GM06990 (cell line): Measurements from ENCODE around the gene DLG2.

ENCODE experiments used
- DNase-seq: peaks from one replicate; pipeline ENCODE4 v3.0.0-alpha.2; 2011; ENCODE audit not compliant: insufficient read length; ENCODE audit errors: extremely low read depth
- H3K27me3 ChIP-seq: replicated peaks from 2 replicates; pipeline ENCODE4 v1.6.0; 2011; ENCODE audit warnings: low read length; ENCODE audit not compliant: control insufficient read depth, insufficient read depth
- H3K36me3 ChIP-seq: 2 replicates; pipeline ENCODE4 v1.5.1; 2011; ENCODE audit warnings: low read length; ENCODE audit not compliant: control insufficient read depth, insufficient read depth
- H3K4me3 ChIP-seq: replicated peaks from 2 replicates; pipeline ENCODE4 v1.5.1; 2011; ENCODE audit warnings: low read depth, mild to moderate bottlenecking, control low read depth, low read length
- TF ChIP-seq, protein P1 (sequence below): IDR thresholded peaks from 2 replicates; pipeline ENCODE4 v1.5.1; 2011; ENCODE audit warnings: low read length, control low read depth, mild to moderate bottlenecking, inconsistent platforms; ENCODE audit not compliant: insufficient read depth, poor library complexity, severe bottlenecking

The DLG2 gene

DNA sequence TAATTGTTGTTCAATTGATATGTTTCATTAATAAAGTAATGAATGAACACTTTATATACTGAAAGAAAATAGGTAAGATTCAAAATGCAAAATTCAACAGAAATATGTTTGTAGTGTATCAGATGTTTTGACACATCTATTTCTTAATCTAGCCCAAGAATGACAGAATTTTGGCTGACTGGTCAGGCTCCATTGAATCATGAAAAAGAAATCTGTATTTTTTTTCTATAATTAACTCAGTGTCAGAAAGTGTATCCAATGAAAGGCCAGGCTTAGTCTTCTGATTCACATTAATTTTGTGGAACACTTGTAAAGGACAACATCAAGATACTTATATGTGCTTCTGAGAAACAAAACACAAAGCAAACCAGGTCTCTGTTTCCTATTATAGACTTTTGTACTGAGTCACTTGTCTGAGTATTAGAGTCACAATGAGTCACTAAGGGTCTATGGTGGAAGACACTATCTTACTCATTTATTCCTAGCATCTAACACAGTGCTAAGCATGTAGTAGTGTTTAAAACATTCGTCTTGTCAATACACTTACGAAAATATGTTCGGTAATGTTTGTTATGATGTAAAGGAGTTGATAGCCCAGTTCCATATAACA is 2043.3 kb downstream of the DLG2 start:
- Histone ChIP-seq H3K36me3 (no peaks in the 10 kb centered on the region), H3K27me3 (no peaks in the 10 kb centered on the region), H3K4me3 (no peak overlapping the region)
- DNase-seq, result peak; percentile 64
- TF ChIP-seq, protein P1, sequence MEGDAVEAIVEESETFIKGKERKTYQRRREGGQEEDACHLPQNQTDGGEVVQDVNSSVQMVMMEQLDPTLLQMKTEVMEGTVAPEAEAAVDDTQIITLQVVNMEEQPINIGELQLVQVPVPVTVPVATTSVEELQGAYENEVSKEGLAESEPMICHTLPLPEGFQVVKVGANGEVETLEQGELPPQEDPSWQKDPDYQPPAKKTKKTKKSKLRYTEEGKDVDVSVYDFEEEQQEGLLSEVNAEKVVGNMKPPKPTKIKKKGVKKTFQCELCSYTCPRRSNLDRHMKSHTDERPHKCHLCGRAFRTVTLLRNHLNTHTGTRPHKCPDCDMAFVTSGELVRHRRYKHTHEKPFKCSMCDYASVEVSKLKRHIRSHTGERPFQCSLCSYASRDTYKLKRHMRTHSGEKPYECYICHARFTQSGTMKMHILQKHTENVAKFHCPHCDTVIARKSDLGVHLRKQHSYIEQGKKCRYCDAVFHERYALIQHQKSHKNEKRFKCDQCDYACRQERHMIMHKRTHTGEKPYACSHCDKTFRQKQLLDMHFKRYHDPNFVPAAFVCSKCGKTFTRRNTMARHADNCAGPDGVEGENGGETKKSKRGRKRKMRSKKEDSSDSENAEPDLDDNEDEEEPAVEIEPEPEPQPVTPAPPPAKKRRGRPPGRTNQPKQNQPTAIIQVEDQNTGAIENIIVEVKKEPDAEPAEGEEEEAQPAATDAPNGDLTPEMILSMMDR, result no peak

DNA sequence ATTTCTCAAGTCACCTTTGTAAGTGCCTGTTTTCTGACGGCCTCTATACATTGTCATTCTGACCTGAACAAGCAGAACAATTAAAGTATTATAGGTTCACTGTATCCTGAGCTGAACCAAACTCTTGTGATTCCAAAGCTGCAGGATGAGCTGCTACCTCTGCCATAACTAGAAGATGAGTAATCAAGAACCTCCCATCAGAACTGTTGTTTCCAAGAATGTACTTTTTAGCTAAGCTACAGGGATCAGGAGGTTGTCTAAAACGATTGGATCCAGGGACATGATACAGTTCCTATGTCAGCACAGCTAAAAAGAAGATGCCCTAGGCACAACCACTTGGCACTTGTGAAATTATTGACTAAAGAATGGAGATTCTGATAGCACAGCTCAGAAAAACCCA is 2052.6 kb downstream of the DLG2 start:
- Histone ChIP-seq H3K36me3 (no peaks in the 10 kb centered on the region), H3K27me3 (no peaks in the 10 kb centered on the region), H3K4me3 (no peak overlapping the region)
- DNase-seq, result no peak
- TF ChIP-seq, protein P1, result no peak

DNA sequence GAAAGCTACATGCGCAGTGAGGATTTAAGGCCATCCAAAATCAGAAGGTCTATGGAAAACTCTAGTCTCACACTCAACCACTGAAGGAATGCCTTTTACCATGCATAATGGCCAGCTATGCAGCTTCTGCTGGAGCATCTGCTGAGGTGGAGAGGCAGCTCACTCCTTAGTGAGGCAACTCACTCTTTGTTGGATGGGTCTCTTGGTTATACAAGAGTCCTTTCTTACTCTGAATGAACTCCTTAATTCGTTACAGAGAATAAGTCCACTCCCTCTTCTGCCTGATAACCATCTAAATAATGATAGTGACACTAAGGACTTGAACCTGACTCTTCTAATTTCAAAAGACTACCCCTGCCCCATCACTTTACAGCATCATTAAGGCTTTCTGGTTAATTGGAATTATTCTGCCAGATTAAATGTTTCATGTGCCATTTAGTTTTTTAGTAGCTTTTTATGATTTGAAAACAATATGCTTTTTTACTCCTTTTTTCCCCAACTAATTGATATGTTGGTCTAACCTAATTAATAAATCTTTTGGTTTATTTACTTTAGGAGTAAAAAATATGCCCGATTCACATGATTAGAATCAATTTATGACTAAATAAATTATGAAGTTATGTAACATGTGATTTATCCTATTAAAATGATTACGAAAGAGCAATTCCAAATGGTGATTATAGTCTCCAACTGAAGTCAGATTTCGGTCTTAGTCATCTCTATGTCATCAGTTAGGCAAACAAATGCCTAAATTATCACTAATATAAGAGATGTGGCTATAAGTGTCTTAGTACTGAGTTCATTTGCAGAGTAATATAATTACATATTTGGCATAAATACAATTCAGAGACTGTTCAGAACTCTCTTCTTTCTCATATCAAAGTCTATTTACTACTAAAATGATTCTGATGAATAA is 2054.3 kb downstream of the DLG2 start:
- Histone ChIP-seq H3K36me3 (no peaks in the 10 kb centered on the region), H3K4me3 (no peak overlapping the region), H3K27me3 (no peaks in the 10 kb centered on the region)
- TF ChIP-seq, protein P1, result no peak
- no peak for DNase-seq

DNA sequence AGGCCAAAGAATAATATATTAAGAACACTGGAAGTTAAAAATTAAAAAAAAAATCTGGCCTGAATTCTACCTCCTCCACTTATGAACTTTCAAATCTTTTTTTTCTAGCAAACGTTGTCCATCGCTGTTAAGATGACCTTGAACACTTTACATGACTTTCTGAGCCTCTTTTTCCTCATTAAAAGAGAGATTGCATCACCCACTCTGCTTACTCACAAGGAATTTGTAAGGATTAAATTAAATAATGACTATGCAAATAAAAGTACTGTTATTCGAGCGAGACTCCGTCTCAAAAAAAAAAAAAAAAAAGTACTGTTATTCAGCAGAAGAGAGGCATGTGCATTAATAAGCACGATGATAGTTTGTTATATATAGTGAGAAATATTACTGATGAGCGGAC is 2055.8 kb downstream of the DLG2 start:
- TF ChIP-seq, protein P1, result no peak
- H3K27me3 ChIP-seq, result no peaks in the 10 kb centered on the region

DNA sequence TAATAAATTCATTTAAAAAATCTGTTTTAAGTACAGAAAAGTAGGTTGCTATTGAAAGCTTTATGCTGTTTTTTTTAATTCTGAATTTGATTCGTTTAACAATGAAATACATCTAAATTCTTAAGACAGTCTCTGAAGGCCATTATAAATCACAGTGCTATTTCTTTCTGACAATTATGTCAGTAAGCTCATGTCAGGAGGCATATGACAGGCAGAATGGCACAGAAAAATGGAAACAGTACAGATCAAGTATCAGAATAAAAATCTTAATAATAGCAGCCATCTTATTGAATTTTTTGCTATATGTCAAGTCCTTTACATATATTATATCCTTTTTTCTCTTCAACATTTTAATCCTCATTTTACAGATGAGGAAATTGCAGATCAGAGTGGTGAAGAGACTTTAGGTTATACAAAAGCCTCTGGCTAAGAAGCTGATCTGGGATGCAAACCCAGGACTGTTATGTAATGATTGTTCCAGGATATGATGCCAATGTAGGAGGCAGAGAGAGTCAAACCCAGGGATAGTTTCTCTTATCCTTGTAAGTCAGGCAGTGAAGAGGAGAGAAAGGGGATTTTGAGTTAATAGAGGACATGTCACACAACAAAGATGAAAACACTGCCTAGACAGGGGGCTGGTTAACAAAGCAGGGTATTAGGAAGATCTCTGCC is 2057.9 kb downstream of the DLG2 start:
- DNase-seq, result no peak
- TF ChIP-seq, protein P1, result no peak

More for the DNA sequence above, 2055.8 kb downstream of the DLG2 start:
- Histone ChIP-seq H3K36me3 (no peaks in the 10 kb centered on the region), H3K4me3 (no peak overlapping the region)
- no peak for DNase-seq

More for the DNA sequence above, 2057.9 kb downstream of the DLG2 start:
- Histone ChIP-seq H3K27me3 (no peaks in the 10 kb centered on the region), H3K4me3 (no peak overlapping the region), H3K36me3 (no peaks in the 10 kb centered on the region)
